IMR-90 (cell line): ENCODE results near the gene TBCC. TPM values are rescaled to one million over a fixed set of nuclear protein-coding genes. Genes with fewer than 3 reads are reported as not detected.

Experiments used
- ATAC-seq: fragments of 200-7000 bp; cut with Tn5 transposase; 2 replicates; pipeline ENCODE4 v1.9.1; 2020; ENCODE audit warnings: low read depth, mild to moderate bottlenecking, moderate library complexity
- BruUV-seq: library from RNA; stranded (reverse); fragments of 400-500 nt; replicated peaks from 2 replicates; lab custom pipeline; 2021; lab: Mats Ljungman, UMichigan
- CTCF ChIA-PET: fragments of 300-600 bp; formaldehyde crosslinking; extraction: SDS; loops from one replicate; lab custom pipeline; 2021; ENCODE audit warnings: antibody characterized with exemption; lab: Yijun Ruan, JAX
- POLR2A ChIA-PET: fragments of 300-600 bp; sonication (Branson Sonifier 250); formaldehyde crosslinking; loops from one replicate; lab custom pipeline; 2022; ENCODE audit warnings: antibody characterized with exemption; ENCODE audit not compliant: unreplicated experiment; lab: Charles Lee
- DNase-seq: peaks from one replicate; pipeline ENCODE4 v3.0.0; 2013
- H2AFZ ChIP-seq: replicated peaks from 2 replicates; pipeline ENCODE3; 2013; ENCODE audit warnings: low read length, mild to moderate bottlenecking; ENCODE audit not compliant: poor library complexity
- H2AK5ac ChIP-seq: 2 replicates; pipeline ENCODE4 v1.6.1; 2013; ENCODE audit warnings: low read depth, low read length, inconsistent platforms
- H2AK9ac ChIP-seq: replicated peaks from 2 replicates; pipeline ENCODE3; 2013; ENCODE audit warnings: mild to moderate bottlenecking, low read depth, low read length, moderate library complexity; ENCODE audit not compliant: poor library complexity
- H2BK120ac ChIP-seq: 2 replicates; pipeline ENCODE4 v1.6.1; 2013; ENCODE audit warnings: low read depth, low read length, inconsistent platforms
- H2BK15ac ChIP-seq: 3 replicates; pipeline ENCODE4 v1.6.1; 2013; ENCODE audit warnings: low read depth, low read length, inconsistent platforms
- H2BK20ac ChIP-seq: 2 replicates; pipeline ENCODE4 v1.6.1; 2013; ENCODE audit warnings: low read depth, mild to moderate bottlenecking, inconsistent platforms, low read length, moderate library complexity
- H2BK5ac ChIP-seq: 2 replicates; pipeline ENCODE4 v1.6.1; 2013; ENCODE audit warnings: mild to moderate bottlenecking, low read depth, low read length, inconsistent platforms; ENCODE audit not compliant: poor library complexity, severe bottlenecking
- H3K14ac ChIP-seq: replicated peaks from 2 replicates; pipeline ENCODE4 v1.6.1; 2013; ENCODE audit warnings: low read depth, low read length, inconsistent platforms
- H3K18ac ChIP-seq: 2 replicates; pipeline ENCODE4 v1.6.1; 2013; ENCODE audit warnings: low read depth, low read length, control low read depth
- H3K23ac ChIP-seq: 2 replicates; pipeline ENCODE4 v1.6.1; 2013; ENCODE audit warnings: low read depth, low read length, inconsistent platforms
- H3K27ac ChIP-seq: 2 replicates; pipeline ENCODE4 v1.5.1; 2013; ENCODE audit warnings: mild to moderate bottlenecking, control low read depth, low read length; ENCODE audit not compliant: insufficient read depth
- H3K27me3 ChIP-seq: 2 replicates; pipeline ENCODE4 v1.6.1; 2013; ENCODE audit warnings: low read length; ENCODE audit not compliant: control insufficient read depth, insufficient read depth
- H3K36me3 ChIP-seq: 2 replicates; pipeline ENCODE4 v1.6.1; 2013; ENCODE audit warnings: low read length, mixed read lengths; ENCODE audit not compliant: control insufficient read depth, insufficient read depth
- H3K4ac ChIP-seq: 2 replicates; pipeline ENCODE4 v1.6.1; 2013; ENCODE audit warnings: low read depth, low read length, inconsistent platforms
- H3K4me1 ChIP-seq: 2 replicates; pipeline ENCODE4 v1.6.1; 2013; ENCODE audit warnings: low read length, mixed read lengths; ENCODE audit not compliant: control insufficient read depth, insufficient read depth
- H3K4me2 ChIP-seq: 2 replicates; pipeline ENCODE4 v1.6.1; 2013; ENCODE audit warnings: low read depth, mild to moderate bottlenecking, control low read depth, low read length, moderate library complexity
- H3K4me3 ChIP-seq: 2 replicates; pipeline ENCODE4 v1.5.1; 2013; ENCODE audit warnings: low read depth, mild to moderate bottlenecking, control low read depth, low read length, moderate library complexity; ENCODE audit not compliant: insufficient read depth
- H3K56ac ChIP-seq: 2 replicates; pipeline ENCODE4 v1.6.1; 2013; ENCODE audit warnings: low read length, inconsistent platforms; ENCODE audit not compliant: insufficient read depth; ENCODE audit errors: extremely low read depth
- H3K79me1 ChIP-seq, 2 experiments: 2 replicates each; pipeline ENCODE4 v1.6.1; 2013; ENCODE audit warnings: low read length in 2 of 2, inconsistent platforms in 1 of 2, low read depth in 1 of 2
- H3K9ac ChIP-seq: 2 replicates; pipeline ENCODE4 v1.6.1; 2013; ENCODE audit warnings: low read depth, low read length, control low read depth
- H3K9me1 ChIP-seq: 2 replicates; pipeline ENCODE4 v1.6.1; 2013; ENCODE audit warnings: low read length, inconsistent platforms; ENCODE audit not compliant: insufficient read depth
- H3K9me3 ChIP-seq: 2 replicates; pipeline ENCODE4 v1.6.1; 2013; ENCODE audit warnings: low read length; ENCODE audit not compliant: control insufficient read depth, insufficient read depth
- H4K20me1 ChIP-seq: 2 replicates; pipeline ENCODE4 v1.6.1; 2013; ENCODE audit warnings: low read length, inconsistent platforms; ENCODE audit not compliant: insufficient read depth
- H4K5ac ChIP-seq: 2 replicates; pipeline ENCODE4 v1.6.1; 2013; ENCODE audit warnings: mild to moderate bottlenecking, low read depth, low read length, control low read depth
- H4K8ac ChIP-seq, 2 experiments: 2 replicates each; pipeline ENCODE4 v1.6.1; 2013; ENCODE audit warnings: low read depth in 2 of 2, low read length in 2 of 2, control low read depth in 1 of 2, inconsistent platforms in 1 of 2
- H4K91ac ChIP-seq: 2 replicates; pipeline ENCODE4 v1.6.1; 2013; ENCODE audit warnings: low read depth, low read length, inconsistent platforms; ENCODE audit not compliant: insufficient read depth
- BHLHE40 ChIP-seq: fragments of 150-350 bp; IDR thresholded peaks from 2 replicates; pipeline ENCODE4 v1.6.1; 2016; ENCODE audit warnings: mild to moderate bottlenecking, low read depth, low read length
- CEBPB ChIP-seq: IDR thresholded peaks from 2 replicates; pipeline ENCODE4 v1.6.1; 2012; ENCODE audit warnings: low read depth, low read length, improper control_type of control experiment
- CHD1 ChIP-seq: IDR thresholded peaks from 2 replicates; pipeline ENCODE4 v1.6.1; 2012; ENCODE audit warnings: low read depth, low read length, improper control_type of control experiment
- CTCF ChIP-seq: conservative IDR thresholded peaks from 2 replicates; pipeline ENCODE4 v1.5.1; 2012; ENCODE audit warnings: mild to moderate bottlenecking, low read depth, low read length, improper control_type of control experiment
- FOS ChIP-seq: fragments of 150-350 bp; IDR thresholded peaks from 2 replicates; pipeline ENCODE4 v1.6.1; 2016; ENCODE audit warnings: low read depth, low read length
- MAFK ChIP-seq: IDR thresholded peaks from 2 replicates; pipeline ENCODE4 v1.6.1; 2012; ENCODE audit warnings: low read depth, low read length, improper control_type of control experiment
- MXI1 ChIP-seq: IDR thresholded peaks from 2 replicates; pipeline ENCODE4 v1.6.1; 2012; ENCODE audit warnings: low read depth, mild to moderate bottlenecking, low read length, moderate library complexity, borderline replicate concordance
- POLR2A ChIP-seq: IDR thresholded peaks from 2 replicates; pipeline ENCODE4 v1.6.1; 2012; ENCODE audit warnings: mild to moderate bottlenecking, low read depth, low read length
- RAD21 ChIP-seq: IDR thresholded peaks from 2 replicates; pipeline ENCODE4 v1.6.1; 2012; ENCODE audit warnings: low read length, improper control_type of control experiment
- RCOR1 ChIP-seq: IDR thresholded peaks from 2 replicates; pipeline ENCODE4 v1.6.1; 2012; ENCODE audit warnings: mild to moderate bottlenecking, low read length, improper control_type of control experiment; ENCODE audit not compliant: insufficient replicate concordance
- RFX5 ChIP-seq: IDR thresholded peaks from 2 replicates; pipeline ENCODE4 v1.8.0; 2012; ENCODE audit warnings: low read depth, mild to moderate bottlenecking, low read length, moderate library complexity
- SMC3 ChIP-seq: fragments of 150-350 bp; IDR thresholded peaks from 2 replicates; pipeline ENCODE4 v1.6.1; 2016; ENCODE audit warnings: low read depth, mild to moderate bottlenecking, antibody characterized with exemption, low read length, moderate library complexity
- USF2 ChIP-seq: fragments of 150-350 bp; IDR thresholded peaks from 2 replicates; pipeline ENCODE4 v1.6.1; 2017; ENCODE audit warnings: mild to moderate bottlenecking, antibody characterized with exemption, low read length, low read depth
- WGBS, 2 experiments: methylation state at CpG; one replicate each; pipeline versions ENCODE4 v1.1.5 to v1.1.7; 2013; ENCODE audit warnings: missing lambda C conversion rate in 2 of 2; ENCODE audit not compliant: insufficient read length in 1 of 2; ENCODE audit errors: extremely low coverage in 2 of 2; 5-methylcytosine and 5-hydroxymethylcytosine counted together
- dilution Hi-C: fragments of 300-500 bp; cut with HindIII; formaldehyde crosslinking; loops from one replicate; pipeline ENCODE4 v1.14.3; 2018; ENCODE audit warnings: low sequenced_read_pairs; ENCODE audit not compliant: unreplicated experiment
- in situ Hi-C: fragments of 300-500 bp; cut with MboI; formaldehyde crosslinking; loops from 3 replicates; pipeline ENCODE4 v1.14.3; 2019; ENCODE audit warnings: low sequenced_read_pairs, inconsistent platforms, mixed read lengths
- intact Hi-C: fragments of 100-400 bp; cut with micrococcal nuclease; formaldehyde crosslinking; loops from 2 replicates; pipeline ENCODE4 v1.10.0; 2022
- polyA plus RNA-seq, 3 experiments: library from polyadenylated mRNA; depleted of rRNA; stranded (reverse); fragments of >200 nt; gene quantifications; 2 replicates each; pipeline ENCODE4 v1.2.3, GENCODE V29; 2012; ENCODE audit warnings: low replicate concordance in 1 of 3
- total RNA-seq: library from RNA; depleted of rRNA; stranded (reverse); fragments of >200 nt; gene quantifications from 2 replicates; pipeline ENCODE4 v1.2.3, GENCODE V29; 2012
- TF ChIP-seq, protein P1 (sequence below): fragments of 150-350 bp; IDR thresholded peaks from 2 replicates; pipeline ENCODE4 v1.6.1; 2016; ENCODE audit warnings: low read depth, mild to moderate bottlenecking, low read length, moderate library complexity, borderline replicate concordance

The TBCC gene
- total and polyA plus RNA-seq, 2 of the 4 experiments (the other 2 are of a cell fraction): 23.0 to 32.6 TPM

- peak overlapping the region; percentile 100 for H2AK9ac ChIP-seq
- H4K91ac ChIP-seq: peak overlapping the region; percentile 96
- H2BK20ac ChIP-seq: peak overlapping the region; percentile 53; the same call in 1 of the 2 replicates
- TSS peak; percentile 53 for BruUV-seq
- in situ Hi-C loops: no loop called here
- H3K9ac ChIP-seq: peak overlapping the region; percentile 100
- POLR2A ChIA-PET: interaction anchor here (0.6 kb wide), 1 partner anchor 810 kb away, joined by 3 read pairs; no protein-coding TSS in a partner anchor
- peak overlapping the region; percentile 90 to 98 for H4K8ac ChIP-seq
- H2AK5ac ChIP-seq: peak overlapping the region; percentile 98
- ATAC-seq (no peak), DNase-seq (no peak)
- CTCF ChIA-PET: interaction anchor here (0.7 kb wide), 1 partner anchor 84 kb away, joined by 3 read pairs; no protein-coding TSS in a partner anchor
- H3K36me3 ChIP-seq: peaks cover 3% of the 10 kb centered on the region; the same call in 1 of the 2 replicates
- peak overlapping the region; percentile 100 for H3K23ac ChIP-seq
- peak overlapping the region; percentile 100 for H3K14ac ChIP-seq
- peak overlapping the region; percentile 100 for H3K18ac ChIP-seq
- H4K20me1 ChIP-seq: peaks cover 3% of the 10 kb centered on the region
- peak overlapping the region; percentile 96 for H3K4me3 ChIP-seq
- H2BK120ac ChIP-seq: peak overlapping the region; percentile 90
- peak overlapping the region; percentile 98 for H3K27ac ChIP-seq
- H3K9me3 ChIP-seq: no peaks in the 10 kb centered on the region
- H3K56ac ChIP-seq: peak overlapping the region; percentile 99
- H3K4me2 ChIP-seq: peak overlapping the region; percentile 94
- H3K4ac ChIP-seq: peak overlapping the region; percentile 100
- H4K5ac ChIP-seq: peak overlapping the region; percentile 100
- peak overlapping the region; percentile 99 for H2BK5ac ChIP-seq
- H2AFZ ChIP-seq: peak overlapping the region; percentile 90
- intact Hi-C loops: loop anchor here (2.0 kb wide), 1 partner anchor 57 kb away; no protein-coding TSS in a partner anchor
- dilution Hi-C loops: no loop called here
- no peaks in the 10 kb centered on the region for H3K27me3 ChIP-seq
- H3K79me1 ChIP-seq: peaks cover 14 to 55% of the 10 kb centered on the region in 2 experiments
- WGBS, 2 experiments: no CpG with 5 or more reads among the region's 10 CpGs
- H2BK15ac ChIP-seq: peak overlapping the region; percentile 27; the same call in 1 of the 3 replicates
- peaks cover 9% of the 10 kb centered on the region for H3K9me1 ChIP-seq
- peaks cover 7% of the 10 kb centered on the region for H3K4me1 ChIP-seq
- TF ChIP-seq CEBPB (no peak), RAD21 (no peak; the same call in 1 of the 2 replicates), CHD1 (no peak), SMC3 (no peak), RCOR1 (no peak), BHLHE40 (no peak), RFX5 (no peak), POLR2A (no peak), USF2 (no peak), FOS (no peak), MAFK (no peak), CTCF (no peak), MXI1 (no peak)
- TF ChIP-seq, protein P1, sequence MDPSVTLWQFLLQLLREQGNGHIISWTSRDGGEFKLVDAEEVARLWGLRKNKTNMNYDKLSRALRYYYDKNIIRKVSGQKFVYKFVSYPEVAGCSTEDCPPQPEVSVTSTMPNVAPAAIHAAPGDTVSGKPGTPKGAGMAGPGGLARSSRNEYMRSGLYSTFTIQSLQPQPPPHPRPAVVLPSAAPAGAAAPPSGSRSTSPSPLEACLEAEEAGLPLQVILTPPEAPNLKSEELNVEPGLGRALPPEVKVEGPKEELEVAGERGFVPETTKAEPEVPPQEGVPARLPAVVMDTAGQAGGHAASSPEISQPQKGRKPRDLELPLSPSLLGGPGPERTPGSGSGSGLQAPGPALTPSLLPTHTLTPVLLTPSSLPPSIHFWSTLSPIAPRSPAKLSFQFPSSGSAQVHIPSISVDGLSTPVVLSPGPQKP: no peak
Observed at GRCh38 chr6:42783876-42784642, 38.2 kb upstream of the TBCC start.
